ENCODE measurements around the gene C2CD2L.

DNA sequence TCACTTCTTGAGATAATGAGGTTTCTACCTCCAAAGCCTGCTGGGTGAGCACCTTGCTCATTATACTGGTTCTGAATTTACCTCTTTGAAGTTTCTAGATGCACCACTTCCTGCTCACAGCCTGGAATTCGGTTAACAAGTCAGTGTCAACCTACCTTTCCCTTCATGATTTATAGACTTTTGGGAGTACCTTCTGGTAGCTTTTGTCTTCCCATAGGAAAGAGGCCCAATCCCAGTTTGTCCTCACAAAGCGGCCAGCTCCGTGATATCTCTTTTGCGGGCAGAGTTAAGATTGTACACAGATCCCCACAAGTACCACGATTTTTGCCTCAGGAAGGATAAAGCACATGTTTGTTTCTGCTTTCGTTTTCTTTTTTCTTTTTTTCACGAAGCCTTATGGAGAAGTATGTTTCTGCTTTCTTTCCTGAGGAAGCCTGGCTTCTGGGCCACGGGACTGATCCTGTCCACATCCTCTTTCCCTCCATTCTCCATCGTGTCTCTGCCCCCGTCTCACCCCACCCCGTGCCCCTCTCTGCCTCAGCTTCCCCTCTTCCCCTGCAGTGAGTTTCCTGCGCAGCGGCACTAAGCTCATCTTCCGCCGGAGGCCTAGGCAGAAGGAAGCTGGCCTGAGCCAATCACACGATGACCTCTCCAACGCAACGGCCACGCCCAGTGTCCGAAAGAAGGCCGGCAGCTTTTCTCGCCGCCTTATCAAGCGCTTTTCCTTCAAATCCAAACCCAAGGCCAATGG lies 8.5 kb downstream of the C2CD2L start:
- no peak for TF ChIP-seq CTCF (IDR thresholded peaks at IDR 0.05)
- TF ChIP-seq ZFX (IDR thresholded peaks at IDR 0.05; ENCODE audit: borderline replicate concordance): no peak

Measured in 22Rv1 (cell line).